MM.1S (cell line): ENCODE measurements around the gene ANKRD44.

Experiments
- DNase-seq: peaks from one replicate; pipeline ENCODE4 v3.0.0-alpha.2; 2015
- H2AFZ ChIP-seq: fragments of 300-600 bp; sonication (generic); 2 replicates; pipeline ENCODE4 v1.6.0; 2016; ENCODE audit warnings: antibody characterized with exemption, low read length
- H3F3A ChIP-seq: fragments of 300-600 bp; sonication (generic); 2 replicates; pipeline ENCODE4 v1.6.1; 2016; ENCODE audit warnings: mild to moderate bottlenecking, antibody characterized with exemption, low read length, moderate library complexity, mixed read lengths; ENCODE audit not compliant: insufficient read depth
- H3K27ac ChIP-seq: fragments of 300-600 bp; sonication (generic); 2 replicates; pipeline ENCODE4 v1.5.1; 2016; ENCODE audit warnings: mild to moderate bottlenecking, low read length
- H3K27me3 ChIP-seq: fragments of 300-600 bp; sonication (generic); replicated peaks from 2 replicates; pipeline ENCODE4 v1.6.0; 2016; ENCODE audit warnings: low read length; ENCODE audit not compliant: insufficient read depth
- H3K36me3 ChIP-seq: fragments of 300-600 bp; sonication (generic); replicated peaks from 2 replicates; pipeline ENCODE4 v1.6.1; 2016; ENCODE audit warnings: mild to moderate bottlenecking, low read length, mixed read lengths; ENCODE audit not compliant: insufficient read depth
- H3K4me1 ChIP-seq: fragments of 300-600 bp; sonication (generic); 2 replicates; pipeline ENCODE4 v1.6.1; 2016; ENCODE audit warnings: low read length, mixed read lengths
- H3K4me2 ChIP-seq: fragments of 300-600 bp; sonication (generic); 2 replicates; pipeline ENCODE4 v1.6.0; 2016; ENCODE audit warnings: low read depth, low read length
- H3K4me3 ChIP-seq: fragments of 300-600 bp; sonication (generic); 2 replicates; pipeline ENCODE4 v1.5.1; 2016; ENCODE audit warnings: low read length, mixed read lengths
- H3K79me2 ChIP-seq: fragments of 300-600 bp; sonication (generic); 2 replicates; pipeline ENCODE4 v1.6.1; 2016; ENCODE audit warnings: mixed run types, low read length, mixed read lengths
- H3K9ac ChIP-seq: fragments of 300-600 bp; sonication (generic); 2 replicates; pipeline ENCODE4 v1.6.1; 2016; ENCODE audit warnings: low read length, mixed read lengths
- H3K9me2 ChIP-seq: fragments of 300-600 bp; sonication (generic); replicated peaks from 2 replicates; pipeline ENCODE4 v1.6.1; 2016; ENCODE audit warnings: mild to moderate bottlenecking, low read length, mixed read lengths; ENCODE audit not compliant: insufficient read depth
- H3K9me3 ChIP-seq: fragments of 300-600 bp; sonication (generic); replicated peaks from 2 replicates; pipeline ENCODE4 v1.6.1; 2016; ENCODE audit warnings: mild to moderate bottlenecking, low read length, mixed read lengths; ENCODE audit not compliant: insufficient read depth
- H4K20me1 ChIP-seq: fragments of 300-600 bp; sonication (generic); 2 replicates; pipeline ENCODE4 v1.6.1; 2016; ENCODE audit warnings: mild to moderate bottlenecking, low read length, moderate library complexity, mixed read lengths; ENCODE audit not compliant: insufficient read depth
- CTCF ChIP-seq: fragments of 300-600 bp; sonication (generic); IDR thresholded peaks from 2 replicates; pipeline ENCODE4 v1.5.1; 2016; ENCODE audit warnings: antibody characterized with exemption, low read length, mixed read lengths
- EZH2 ChIP-seq: fragments of 300-600 bp; sonication (generic); optimal IDR thresholded peaks from 2 replicates; pipeline ENCODE3; 2017; ENCODE audit warnings: low read depth, mild to moderate bottlenecking, antibody characterized with exemption, low read length, mixed read lengths
- EZH2phosphoT487 ChIP-seq: fragments of 300-600 bp; sonication (generic); IDR thresholded peaks from 2 replicates; pipeline ENCODE4 v1.6.1; 2018; ENCODE audit warnings: antibody characterized with exemption, low read length

The ANKRD44 gene

GRCh38 chr2:197165020-197165419 is 145.6 kb downstream of the ANKRD44 start:
- no peaks in the 10 kb centered on the region for H3F3A ChIP-seq
- no peak overlapping the region for H3K27ac ChIP-seq
- no peak overlapping the region for H2AFZ ChIP-seq
- no peak for TF ChIP-seq CTCF
- no peak for TF ChIP-seq EZH2
- no peak for TF ChIP-seq EZH2phosphoT487
- no peaks in the 10 kb centered on the region for H3K4me1 ChIP-seq
- no peaks in the 10 kb centered on the region for H3K9me2 ChIP-seq
- H3K4me2 ChIP-seq, result no peak overlapping the region
- H3K4me3 ChIP-seq, result no peak overlapping the region
- no peak for DNase-seq
- H3K79me2 ChIP-seq, result peaks cover 33% of the 10 kb centered on the region
- no peaks in the 10 kb centered on the region for H3K36me3 ChIP-seq
- no peaks in the 10 kb centered on the region for H4K20me1 ChIP-seq
- H3K9me3 ChIP-seq, result no peaks in the 10 kb centered on the region
- H3K9ac ChIP-seq, result no peak overlapping the region
- no peaks in the 10 kb centered on the region for H3K27me3 ChIP-seq

DNA sequence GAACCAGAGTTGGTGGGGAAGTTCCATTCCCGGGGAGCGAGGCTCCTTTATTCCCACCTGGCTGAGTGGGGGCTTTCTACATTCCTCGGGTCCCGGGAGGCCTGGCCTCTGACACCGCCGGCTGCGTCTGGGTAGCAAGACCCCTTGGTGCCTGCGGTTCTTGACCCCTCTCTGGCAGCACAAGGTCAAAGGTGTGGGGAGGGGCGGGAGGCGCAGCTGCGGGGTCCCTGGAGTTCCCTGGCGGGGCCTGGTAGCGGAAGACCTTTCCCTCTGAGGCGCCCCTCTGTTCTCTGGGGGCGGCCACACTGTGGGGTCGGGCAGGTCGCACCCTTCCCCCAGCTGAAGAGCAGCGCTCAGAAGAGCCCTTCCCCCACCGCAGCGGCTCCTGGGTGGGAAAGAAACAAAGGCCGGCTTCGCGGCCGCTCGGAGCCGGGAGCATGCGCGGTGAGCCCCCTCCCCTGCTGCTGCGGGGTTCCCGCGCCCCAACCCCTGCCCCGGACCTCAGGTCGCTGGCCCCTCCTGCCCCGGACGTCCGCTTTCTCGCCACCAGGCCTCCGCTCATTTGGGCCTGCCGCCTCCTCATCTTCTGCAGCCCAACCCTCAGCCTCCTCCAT is 146.3 kb downstream of the ANKRD44 start:
- H3K9me3 ChIP-seq, result no peaks in the 10 kb centered on the region
- peaks cover 33% of the 10 kb centered on the region for H3K79me2 ChIP-seq
- no peak overlapping the region for H3K4me2 ChIP-seq
- DNase-seq, result no peak
- no peak overlapping the region for H3K4me3 ChIP-seq
- H2AFZ ChIP-seq, result no peak overlapping the region
- no peaks in the 10 kb centered on the region for H3K27me3 ChIP-seq
- TF ChIP-seq EZH2phosphoT487, result no peak
- no peak for TF ChIP-seq CTCF
- TF ChIP-seq EZH2, result no peak
- no peak overlapping the region for H3K9ac ChIP-seq
- H3F3A ChIP-seq, result no peaks in the 10 kb centered on the region
- H4K20me1 ChIP-seq, result no peaks in the 10 kb centered on the region
- no peaks in the 10 kb centered on the region for H3K4me1 ChIP-seq
- H3K9me2 ChIP-seq, result no peaks in the 10 kb centered on the region
- H3K27ac ChIP-seq, result no peak overlapping the region
- H3K36me3 ChIP-seq, result no peaks in the 10 kb centered on the region

DNA sequence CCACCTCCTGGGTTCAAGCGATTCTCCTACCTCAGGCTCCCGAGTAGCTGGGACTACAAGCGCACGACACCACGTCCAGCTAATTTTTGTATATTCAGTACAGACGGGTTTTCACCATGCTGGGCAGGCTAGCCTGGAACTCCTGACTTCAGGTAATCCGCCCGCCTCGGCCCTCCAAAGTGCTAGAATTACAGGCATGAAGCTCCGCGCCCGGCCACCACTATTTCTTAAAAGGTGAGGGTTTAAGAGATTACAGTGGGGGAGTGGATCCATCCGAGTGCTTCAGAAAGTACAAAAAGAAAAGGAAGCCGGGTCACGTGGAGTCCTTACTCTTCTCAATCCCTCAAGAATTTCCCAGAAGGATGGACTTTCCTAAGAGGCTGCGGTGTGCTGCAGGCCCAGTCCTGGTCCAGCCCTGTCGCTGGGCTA is 146.9 kb downstream of the ANKRD44 start:
- no peak overlapping the region for H3K9ac ChIP-seq
- peaks cover 30% of the 10 kb centered on the region for H3K79me2 ChIP-seq
- DNase-seq, result no peak
- no peaks in the 10 kb centered on the region for H3K36me3 ChIP-seq
- H3K9me3 ChIP-seq, result no peaks in the 10 kb centered on the region
- no peak overlapping the region for H2AFZ ChIP-seq
- no peak overlapping the region for H3K4me3 ChIP-seq
- H3K27ac ChIP-seq, result no peak overlapping the region
- H3F3A ChIP-seq, result no peaks in the 10 kb centered on the region
- H3K27me3 ChIP-seq, result no peaks in the 10 kb centered on the region
- H4K20me1 ChIP-seq, result no peaks in the 10 kb centered on the region
- no peak overlapping the region for H3K4me2 ChIP-seq
- H3K4me1 ChIP-seq, result no peaks in the 10 kb centered on the region
- no peak for TF ChIP-seq EZH2phosphoT487
- TF ChIP-seq EZH2, result no peak
- TF ChIP-seq CTCF, result no peak
- H3K9me2 ChIP-seq, result no peaks in the 10 kb centered on the region
